Esophagus squamous epithelium (tissue), 4 donors: ENCODE data around the gene WDR3.

Experiments
- POLR2A ChIP-seq, 4 donors: fragments of 450-650 bp; IDR thresholded peaks; one replicate each; pipeline ENCODE4 v1.6.1; 2017; ENCODE audit warnings: antibody characterized with exemption in 4 of 4, mild to moderate bottlenecking in 4 of 4, moderate library complexity in 3 of 4
- TF ChIP-seq, protein P1 (sequence below), 6 experiments: fragments of 450-650 bp in 4 of 6; fragments of 200-600 bp in 2 of 6; sonication (generic) in 2 of 6; IDR thresholded peaks; one replicate each; pipeline ENCODE4 v1.5.1; 2016 to 2019; ENCODE audit warnings: antibody characterized with exemption in 6 of 6, mild to moderate bottlenecking in 4 of 6, moderate library complexity in 4 of 6

DNA sequence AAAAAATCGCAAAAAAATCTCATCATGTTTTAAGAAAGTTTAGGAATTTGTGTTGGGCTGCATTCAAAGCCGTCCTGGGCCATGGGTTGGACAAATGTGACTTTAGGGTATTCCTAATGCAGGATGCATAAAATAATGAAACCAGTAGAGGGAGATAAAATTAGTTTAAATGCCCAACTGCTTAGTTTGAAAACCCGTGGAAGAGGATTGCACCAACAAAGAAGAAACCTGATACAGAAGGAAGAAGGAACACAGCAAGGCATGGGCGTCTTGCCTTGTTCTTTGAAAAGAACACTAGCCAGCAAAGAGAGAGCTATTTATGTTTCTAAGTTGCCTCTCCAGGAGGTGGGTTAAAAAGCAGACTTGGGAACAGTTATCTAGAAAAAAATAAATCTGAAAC is 37.9 kb downstream of the WDR3 start:
- TF ChIP-seq, protein P1, sequence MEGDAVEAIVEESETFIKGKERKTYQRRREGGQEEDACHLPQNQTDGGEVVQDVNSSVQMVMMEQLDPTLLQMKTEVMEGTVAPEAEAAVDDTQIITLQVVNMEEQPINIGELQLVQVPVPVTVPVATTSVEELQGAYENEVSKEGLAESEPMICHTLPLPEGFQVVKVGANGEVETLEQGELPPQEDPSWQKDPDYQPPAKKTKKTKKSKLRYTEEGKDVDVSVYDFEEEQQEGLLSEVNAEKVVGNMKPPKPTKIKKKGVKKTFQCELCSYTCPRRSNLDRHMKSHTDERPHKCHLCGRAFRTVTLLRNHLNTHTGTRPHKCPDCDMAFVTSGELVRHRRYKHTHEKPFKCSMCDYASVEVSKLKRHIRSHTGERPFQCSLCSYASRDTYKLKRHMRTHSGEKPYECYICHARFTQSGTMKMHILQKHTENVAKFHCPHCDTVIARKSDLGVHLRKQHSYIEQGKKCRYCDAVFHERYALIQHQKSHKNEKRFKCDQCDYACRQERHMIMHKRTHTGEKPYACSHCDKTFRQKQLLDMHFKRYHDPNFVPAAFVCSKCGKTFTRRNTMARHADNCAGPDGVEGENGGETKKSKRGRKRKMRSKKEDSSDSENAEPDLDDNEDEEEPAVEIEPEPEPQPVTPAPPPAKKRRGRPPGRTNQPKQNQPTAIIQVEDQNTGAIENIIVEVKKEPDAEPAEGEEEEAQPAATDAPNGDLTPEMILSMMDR (IDR thresholded peaks at IDR 0.05) = peak in 2 of 6 experiments; percentile 17 to 39
- TF ChIP-seq POLR2A (IDR thresholded peaks at IDR 0.05) = no peak
